GM18873 (cell line): ENCODE data around the gene FRAS1.
"Not testable (repeated sequence)": the region's sequence is repeated elsewhere in the genome, so short reads cannot be mapped to it uniquely, and the experiment has no call there.

ENCODE experiments used
- ATAC-seq: cut with Tn5 transposase; IDR thresholded peaks from one replicate; pipeline ENCODE4 v1.9.1; 2021; ENCODE audit warnings: mild to moderate bottlenecking, moderate library complexity, moderate number of reproducible peaks; ENCODE audit not compliant: unreplicated experiment, low FRiP score

The FRAS1 gene

DNA sequence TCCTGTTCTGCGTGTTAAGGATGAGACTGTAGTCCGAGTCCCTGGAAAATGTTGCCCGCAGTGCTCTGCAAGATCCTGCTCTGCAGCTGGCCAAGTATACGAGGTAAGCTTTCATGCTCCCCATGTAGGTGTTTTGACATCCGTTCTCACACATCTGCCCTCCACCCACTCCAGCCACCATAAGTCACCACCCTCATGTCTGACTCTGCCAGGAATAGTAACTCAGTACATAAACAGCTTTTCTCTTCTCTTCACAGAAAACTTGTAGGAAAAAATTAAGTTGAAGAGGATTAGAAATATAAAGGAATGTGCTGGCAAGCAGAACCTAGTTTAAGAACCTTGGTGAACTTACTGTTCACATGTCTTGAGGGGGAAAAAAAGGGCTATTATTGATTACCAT, 207.9 kb downstream of the FRAS1 start:
- no peak for ATAC-seq

DNA sequence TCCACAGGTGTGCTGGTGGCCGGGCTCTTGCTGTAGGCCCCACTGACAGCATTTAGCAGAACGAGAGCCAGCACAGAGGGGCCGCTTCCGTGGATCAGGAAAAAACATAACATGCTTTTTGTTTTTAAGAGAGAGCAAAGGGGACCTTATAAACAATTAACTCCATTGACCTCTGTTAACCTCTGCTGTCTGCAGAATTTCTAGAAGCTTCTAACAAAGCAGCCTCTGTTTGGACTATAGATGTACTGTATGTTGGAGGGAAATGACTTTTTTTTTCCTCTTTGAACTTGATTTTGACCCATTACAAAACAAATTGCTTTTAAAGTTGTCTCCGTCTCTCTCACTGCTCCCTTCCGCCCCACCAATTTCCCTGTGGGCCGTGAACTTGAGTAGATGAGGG, 210.7 kb downstream of the FRAS1 start:
- ATAC-seq = no peak

DNA sequence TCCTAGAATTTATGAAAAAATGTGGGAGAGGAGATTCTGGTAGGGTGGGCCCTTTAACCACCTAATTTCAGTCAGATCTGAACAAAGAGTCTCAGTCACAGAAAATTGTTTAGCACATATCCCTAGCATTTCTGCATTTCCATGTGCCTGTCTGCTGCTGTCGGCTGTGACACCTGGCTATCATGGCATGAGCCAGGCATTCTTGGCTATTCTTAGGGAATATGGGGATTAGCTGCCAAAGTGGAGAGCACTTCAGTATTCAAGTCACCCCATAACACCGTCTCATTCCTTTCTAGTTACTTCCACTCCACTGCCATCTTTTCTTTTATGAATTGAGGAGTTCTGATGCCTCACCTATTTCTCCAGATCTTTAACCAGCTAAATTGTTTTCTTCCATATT, 211.5 kb downstream of the FRAS1 start:
- no peak for ATAC-seq

DNA sequence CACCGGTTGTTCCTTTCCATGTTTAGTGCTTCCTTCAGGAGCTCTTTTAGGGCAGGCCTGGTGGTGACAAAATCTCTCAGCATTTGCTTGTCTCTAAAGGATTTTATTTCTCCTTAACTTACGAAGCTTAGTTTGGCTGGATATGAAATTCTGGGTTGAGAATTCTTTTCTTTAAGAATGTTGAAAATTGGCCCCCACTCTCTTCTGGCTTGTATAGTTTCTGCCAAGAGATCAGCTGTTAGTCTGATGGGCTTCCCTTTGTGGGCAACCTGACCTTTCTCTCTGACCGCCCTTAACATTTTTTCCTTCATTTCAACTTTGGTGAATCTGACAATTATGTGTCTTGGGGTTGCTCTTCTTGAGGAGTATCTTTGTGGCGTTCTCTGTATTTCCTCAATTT, 218.3 kb downstream of the FRAS1 start:
- ATAC-seq = not testable (repeated sequence)

DNA sequence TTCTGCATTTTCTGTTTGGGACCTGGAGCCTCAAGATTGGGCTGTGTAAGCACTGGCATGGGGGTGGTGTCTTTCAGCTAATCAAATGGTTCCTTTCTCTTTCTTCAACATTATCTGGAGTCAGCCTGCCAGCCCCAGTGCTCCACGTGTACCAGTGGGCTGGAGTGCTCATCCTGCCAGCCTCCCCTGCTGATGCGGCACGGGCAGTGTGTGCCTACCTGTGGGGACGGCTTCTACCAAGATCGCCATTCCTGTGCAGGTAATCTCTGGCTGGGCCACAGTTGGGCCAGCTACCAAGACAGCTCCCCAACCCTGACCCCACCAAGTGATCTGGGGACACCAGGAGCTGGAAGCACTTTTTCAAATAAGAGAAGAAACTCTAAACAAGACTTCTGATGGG, 229.2 kb downstream of the FRAS1 start:
- no peak for ATAC-seq

DNA sequence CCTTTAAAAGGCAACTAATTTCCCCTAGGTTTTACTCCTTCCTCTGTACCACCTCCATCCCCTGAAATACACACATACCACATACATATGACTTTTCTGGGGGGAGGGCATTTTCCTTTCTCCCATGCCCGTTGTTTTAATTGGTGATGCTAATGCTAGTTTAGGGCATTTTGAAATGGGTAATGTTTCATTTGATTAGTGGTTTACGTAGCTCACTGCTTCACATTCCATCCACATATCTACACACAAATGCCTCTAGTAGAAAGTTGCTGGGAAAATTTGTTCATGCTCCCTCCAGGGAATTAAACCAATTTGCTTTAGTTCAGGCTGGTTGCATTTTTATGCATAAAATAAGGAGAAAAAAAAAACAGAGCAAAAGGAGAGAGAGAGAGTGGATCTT, 231.2 kb downstream of the FRAS1 start:
- no peak for ATAC-seq

DNA sequence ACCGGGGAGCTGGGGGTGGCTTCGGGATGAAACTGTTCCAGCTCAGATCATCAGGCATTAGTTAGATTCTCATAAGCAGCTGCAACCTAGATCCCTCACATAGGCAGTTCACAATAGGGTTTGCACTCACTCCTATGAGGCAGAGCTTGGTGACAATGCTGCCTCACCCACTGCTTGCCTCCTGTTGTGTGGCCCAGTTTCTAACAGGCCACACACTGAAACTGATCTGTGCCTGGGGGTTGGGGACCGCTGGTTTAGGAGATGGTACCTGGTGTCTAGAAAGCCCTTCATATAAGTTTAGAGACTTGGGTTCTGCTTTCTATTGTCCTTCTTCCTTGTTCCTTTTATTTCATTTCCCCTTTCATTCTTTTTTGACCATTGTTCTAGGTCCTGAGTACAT, 234.2 kb downstream of the FRAS1 start:
- no peak for ATAC-seq

DNA sequence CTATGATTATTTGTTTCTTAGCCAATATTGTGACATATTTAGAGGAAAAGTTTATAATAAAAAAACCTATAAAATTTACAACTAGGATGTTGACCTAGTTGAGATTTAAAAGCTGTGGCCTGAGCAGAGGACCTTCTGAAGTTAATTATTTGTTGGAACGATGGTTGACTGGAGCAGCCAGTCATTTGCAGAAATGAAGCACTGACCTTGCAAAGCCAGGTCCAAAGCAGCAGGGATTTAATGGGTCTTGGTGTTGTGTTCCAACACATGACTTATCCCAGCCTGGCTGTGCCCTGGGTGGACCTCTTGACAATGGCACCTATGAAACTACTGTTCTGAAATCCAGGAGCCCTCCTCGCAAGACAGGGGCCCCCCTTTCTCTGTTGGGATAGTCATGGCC, 235.2 kb downstream of the FRAS1 start:
- no peak for ATAC-seq

DNA sequence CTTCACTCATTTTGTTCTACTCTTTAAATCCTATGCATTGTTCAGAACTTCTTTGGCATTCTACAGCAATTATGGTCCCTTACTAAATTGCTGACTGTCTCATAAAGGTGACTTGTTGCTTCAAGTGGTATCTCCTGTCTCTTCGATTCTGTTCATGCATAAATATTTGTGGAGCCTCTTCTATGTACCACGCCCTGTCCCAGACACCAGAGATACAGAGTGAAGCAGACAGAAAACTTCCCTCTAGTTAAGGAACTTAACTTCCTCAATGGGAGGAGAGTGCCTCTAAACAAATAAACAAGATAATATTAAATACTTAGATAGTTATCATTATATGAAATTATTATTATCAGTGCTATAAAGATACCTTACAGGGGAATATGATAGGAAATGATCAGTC, 235.7 kb downstream of the FRAS1 start:
- no peak for ATAC-seq

DNA sequence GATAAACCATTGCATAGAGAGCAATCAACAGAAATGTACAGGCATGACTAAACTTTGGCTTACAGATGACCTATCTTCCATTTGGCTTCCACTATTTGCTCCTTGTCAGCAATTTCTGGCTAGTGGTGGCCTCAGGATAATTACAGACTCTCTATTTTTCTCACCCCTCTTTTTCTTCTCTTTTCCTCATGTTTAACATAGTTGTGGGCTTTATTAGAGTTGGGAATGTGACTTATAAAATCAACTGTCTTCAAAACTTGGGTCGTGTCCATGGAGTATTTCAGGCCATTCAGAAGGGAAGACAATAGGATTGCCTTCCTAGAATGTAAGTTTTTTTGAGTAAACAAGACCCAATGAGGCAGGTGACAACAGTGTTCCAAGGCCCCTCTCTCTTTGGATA, 236.2 kb downstream of the FRAS1 start:
- no peak for ATAC-seq

DNA sequence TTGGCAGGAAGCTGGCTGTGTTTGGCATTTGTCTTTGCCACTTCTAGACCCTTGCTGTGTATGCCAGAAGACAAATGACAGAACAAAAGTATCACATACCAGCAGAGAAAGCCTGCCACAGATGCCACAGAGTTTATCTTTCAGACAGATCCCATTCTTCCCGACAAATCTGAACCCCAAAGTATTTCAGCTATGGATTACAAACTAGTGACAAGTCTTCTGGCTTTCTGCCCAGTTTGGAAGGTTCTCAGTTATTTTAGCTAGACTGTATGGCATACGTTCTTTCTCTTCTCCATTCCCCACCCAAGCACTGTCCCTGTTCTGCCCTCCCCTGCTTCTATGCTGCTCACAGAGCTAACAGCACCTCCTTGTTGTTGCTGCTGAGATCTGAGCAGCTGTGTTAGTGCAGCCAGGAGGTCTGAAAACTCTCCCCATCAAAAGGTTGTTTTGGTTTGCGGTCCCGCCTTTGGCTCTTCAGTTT, 236.7 kb downstream of the FRAS1 start:
- ATAC-seq = no peak

DNA sequence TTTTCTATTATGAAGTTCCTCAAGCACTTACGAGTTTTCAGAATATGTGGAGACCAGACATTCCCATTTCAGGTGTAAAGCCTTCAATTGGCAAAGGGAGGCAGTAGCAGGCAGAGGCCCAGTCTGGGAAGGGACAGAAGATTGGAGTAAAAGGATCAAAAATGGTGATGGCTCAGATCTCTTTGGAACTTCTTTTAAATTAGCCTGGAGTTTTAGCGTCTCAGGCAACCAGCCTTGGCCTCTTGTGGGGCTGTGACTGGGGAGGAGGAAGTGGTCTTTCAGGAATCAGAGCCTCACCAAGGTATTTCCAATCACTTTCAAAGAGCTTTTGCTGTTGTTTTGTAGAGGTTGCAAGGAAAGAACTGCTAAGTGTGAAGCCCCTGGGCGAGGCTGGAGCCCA, 239.1 kb downstream of the FRAS1 start:
- ATAC-seq = no peak

DNA sequence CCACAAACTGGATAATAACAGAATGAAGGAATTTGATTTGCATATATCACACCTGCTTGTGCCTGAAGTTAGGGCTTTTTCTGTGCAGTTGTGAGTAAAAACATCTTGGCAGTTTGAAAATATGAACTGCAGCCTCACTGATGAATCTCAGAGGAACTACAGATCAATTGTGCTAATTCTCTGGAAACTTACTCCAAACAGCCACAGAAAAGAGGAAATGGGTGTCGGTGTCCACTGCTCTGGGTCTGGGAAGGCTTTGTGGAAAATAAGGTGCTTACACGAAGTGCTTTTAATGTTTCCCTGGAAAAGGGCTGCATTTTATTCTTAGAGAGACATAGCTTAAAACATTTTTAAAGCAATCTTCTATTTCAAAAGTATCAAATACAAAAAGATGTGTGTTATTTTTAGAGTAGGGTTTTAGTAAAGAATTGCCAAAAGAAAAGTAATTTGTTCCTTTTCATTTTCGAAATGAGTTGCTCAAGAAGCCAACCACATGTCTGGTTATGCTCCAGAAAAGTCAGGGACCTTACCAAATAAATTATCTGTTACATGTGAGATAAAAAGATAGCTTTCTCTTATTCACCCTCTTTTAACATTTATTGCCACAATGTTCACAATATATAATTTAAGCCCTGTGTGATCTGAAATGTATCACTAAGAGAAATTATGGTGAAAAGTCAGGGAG, 240.1 kb downstream of the FRAS1 start:
- peak; percentile 44 for ATAC-seq

DNA sequence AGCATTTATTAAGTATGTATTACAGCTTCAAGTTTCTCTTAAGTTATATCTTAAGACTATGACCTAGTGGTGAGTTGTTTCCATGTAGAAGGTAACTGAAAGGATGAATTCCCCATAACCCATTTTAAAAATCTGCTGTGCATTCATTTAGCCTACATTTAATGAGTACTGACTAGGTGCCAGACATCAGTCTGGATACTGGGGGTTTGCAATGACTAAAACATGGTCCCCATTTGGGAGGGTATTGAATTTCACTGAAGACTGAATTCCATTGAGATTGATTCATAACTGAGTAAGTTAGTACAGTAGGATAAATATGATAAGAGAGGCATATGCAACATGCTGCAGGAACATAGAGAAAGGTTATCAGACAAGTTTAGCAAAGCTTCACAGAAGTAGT, 241.5 kb downstream of the FRAS1 start:
- ATAC-seq = no peak

DNA sequence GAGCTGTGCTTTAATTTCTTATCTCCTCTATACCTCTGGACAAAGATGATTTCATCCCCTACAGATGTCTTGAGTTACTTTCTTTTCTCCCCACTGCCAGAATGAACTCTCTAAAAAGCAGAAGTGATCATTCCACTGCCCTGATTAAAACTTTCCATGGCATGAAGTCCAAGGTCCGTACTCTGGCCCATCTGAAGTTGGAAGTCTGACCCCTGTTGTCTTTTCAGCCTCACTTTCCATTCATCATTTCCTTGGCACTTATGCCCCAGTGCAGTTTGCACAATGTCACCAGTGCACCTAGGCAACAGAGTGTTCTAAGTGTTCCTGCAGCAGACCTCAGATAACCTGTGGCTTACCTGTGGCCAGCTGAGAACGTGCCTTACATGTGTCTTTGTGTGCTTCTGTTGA, 242.4 kb downstream of the FRAS1 start:
- ATAC-seq = no peak

DNA sequence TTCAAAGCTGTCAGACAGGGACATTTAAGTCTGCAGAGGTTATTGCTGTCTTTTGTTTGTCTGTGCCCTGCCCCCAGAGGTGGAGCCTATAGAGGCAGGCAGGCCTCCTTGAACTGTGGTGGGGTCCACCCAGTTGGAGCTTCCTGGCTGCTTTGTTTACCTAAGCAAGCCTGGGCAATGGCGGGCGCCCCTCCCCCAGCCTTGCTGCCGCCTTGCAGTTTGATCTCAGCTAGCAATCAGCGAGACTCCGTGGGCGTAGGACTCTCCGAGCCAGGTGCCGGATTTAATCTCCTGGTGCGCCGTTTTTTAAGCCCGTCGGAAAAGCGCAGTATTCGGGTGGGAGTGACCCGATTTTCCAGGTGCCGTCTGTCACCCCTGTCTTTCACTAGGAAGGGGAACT, 250.1 kb downstream of the FRAS1 start:
- ATAC-seq = not testable (repeated sequence)

DNA sequence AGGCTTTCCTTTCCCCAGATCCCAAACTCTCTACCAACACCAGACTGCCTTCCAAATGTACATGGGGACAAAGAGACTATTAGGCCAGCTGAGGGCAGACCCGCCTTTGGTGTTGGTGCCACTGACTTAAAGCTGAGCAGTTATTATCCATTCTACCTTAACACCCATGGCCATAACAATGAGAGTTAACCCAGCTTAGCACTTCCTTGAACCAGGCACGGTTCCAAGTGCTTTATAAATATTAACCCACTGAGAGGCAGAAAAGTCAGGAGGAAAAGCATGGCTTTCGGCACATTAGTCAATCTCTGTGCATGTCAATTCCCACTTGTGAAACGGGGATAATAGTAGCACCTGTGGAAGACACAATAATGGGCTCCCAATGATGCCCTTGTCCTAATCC, 251.4 kb downstream of the FRAS1 start:
- no peak for ATAC-seq

DNA sequence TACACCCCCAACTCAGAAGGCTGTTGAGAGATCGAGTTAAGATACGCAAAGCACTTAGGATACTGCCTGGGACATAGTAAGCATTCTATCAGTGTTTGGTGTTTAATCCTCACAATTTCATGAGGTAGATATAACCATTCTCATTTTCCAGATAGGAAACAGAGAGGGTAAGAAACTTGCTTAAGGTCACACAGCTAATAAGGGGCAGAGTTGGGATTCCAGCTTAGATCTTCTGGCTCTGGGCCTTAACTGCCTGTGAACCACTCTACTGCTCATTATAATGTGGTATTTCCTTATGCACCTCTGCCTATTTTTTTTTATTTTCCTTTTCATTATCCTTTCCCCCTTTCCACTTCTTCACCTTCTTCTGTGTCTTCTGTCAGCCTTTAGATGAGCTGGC, 252.2 kb downstream of the FRAS1 start:
- ATAC-seq = no peak

DNA sequence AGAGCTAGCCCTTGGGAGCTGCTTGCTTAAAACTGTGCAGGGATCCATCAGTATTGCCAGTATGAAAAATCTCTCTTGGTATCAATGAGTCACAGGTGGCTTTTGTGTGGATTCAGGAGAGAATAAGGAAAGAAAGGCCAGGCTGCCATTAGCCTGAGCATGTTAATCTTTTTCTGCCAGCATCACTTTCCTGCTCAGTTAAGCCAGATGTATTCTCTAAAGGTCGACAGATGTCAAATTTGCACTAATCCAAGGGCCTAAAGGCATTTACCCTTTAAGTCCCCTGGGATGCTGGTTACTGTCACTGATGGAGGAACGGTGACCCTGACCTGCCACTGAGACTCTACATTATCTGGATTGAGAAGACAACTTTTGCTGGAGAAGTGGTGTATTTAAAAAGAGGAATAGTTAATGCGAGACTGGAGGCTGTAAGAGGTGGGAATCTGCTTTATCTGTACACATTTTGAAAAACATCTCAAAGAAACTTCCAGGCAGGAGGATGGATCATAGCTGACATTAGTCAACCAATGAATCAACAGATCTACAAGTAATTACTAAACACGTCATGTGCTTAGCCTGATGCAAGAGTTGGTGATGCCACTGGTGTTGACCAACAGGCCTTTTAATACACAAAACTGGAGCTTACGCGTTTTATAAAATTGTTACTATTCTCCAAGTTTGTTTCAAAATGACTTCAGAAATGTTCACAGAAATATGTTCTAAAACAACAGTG, 253.1 kb downstream of the FRAS1 start:
- ATAC-seq = no peak

DNA sequence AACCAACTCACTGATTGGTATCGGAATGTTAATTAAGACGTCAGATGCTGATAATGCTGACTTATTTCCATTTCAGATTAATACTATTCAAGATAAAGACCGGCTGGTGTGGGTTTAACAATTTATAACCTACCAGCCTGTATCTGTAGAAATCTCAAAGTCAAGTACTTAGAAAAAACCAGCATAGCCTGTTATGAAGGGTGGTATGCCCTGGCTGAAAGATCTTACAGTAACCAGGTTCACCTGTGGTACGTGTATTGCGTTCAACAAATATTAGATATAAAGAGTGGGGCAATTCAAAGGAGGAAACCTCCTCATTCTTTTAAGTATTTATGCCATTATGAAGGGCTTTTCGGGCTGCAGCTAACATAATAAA, 253.6 kb downstream of the FRAS1 start:
- ATAC-seq = no peak

DNA sequence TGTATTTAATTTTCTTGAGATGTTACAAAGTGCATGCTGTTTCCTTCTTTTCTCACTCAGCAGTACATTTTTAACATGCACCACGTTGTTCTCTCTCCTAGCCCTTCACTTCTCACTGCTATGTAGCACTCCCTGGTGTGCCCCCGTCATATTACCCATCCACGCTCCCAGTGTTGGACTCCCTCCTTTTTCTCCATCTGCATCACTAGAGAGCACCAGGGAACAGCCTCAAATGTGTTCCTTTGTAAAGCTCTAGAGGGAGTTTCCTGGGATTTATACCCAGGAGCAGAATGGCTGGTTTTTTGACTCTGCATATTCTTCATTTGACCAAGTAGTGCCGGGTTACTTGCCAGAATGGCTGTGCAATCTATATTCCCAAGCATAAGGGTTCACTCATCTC, 254.2 kb downstream of the FRAS1 start:
- no peak for ATAC-seq
